Keratinocyte (primary cell): ENCODE data around the gene MSANTD2. TPM values are rescaled to one million over a fixed set of nuclear protein-coding genes. Genes with fewer than 3 reads are reported as not detected.

ENCODE experiments used
- DNase-seq: peaks from one replicate; pipeline ENCODE4 v3.0.0-alpha.2; 2011; ENCODE audit warnings: low read depth, missing footprints, low spot score
- FAIRE-seq: peaks from 2 replicates; lab custom pipeline; 2011; peaks lifted over from hg19 to GRCh38; lab: Jason Lieb, UNC
- H2AFZ ChIP-seq: 2 replicates; pipeline ENCODE4 v1.6.0; 2012; ENCODE audit warnings: low read length, control low read depth, inconsistent platforms; ENCODE audit not compliant: control insufficient read depth
- H3K27ac ChIP-seq: 2 replicates; pipeline ENCODE4 v1.5.1; 2011; ENCODE audit warnings: low read length; ENCODE audit not compliant: control insufficient read depth, insufficient read depth
- H3K27me3 ChIP-seq: 3 replicates; pipeline ENCODE4 v1.6.0; 2011; ENCODE audit warnings: low read length; ENCODE audit not compliant: control insufficient read depth, insufficient read depth; ENCODE audit errors: extremely low read depth
- H3K36me3 ChIP-seq, 2 experiments: 2 replicates in 1 of 2; 3 replicates in 1 of 2; pipeline ENCODE4 v1.5.1; 2011; ENCODE audit warnings: low read length in 2 of 2, mild to moderate bottlenecking in 1 of 2; ENCODE audit not compliant: control insufficient read depth in 2 of 2, insufficient read depth in 2 of 2; ENCODE audit errors: extremely low read depth in 1 of 2
- H3K4me1 ChIP-seq: 3 replicates; pipeline ENCODE4 v1.5.1; 2011; ENCODE audit warnings: low read length; ENCODE audit not compliant: control insufficient read depth, insufficient read depth; ENCODE audit errors: extremely low read depth
- H3K4me2 ChIP-seq: 3 replicates; pipeline ENCODE4 v1.6.0; 2011; ENCODE audit warnings: low read depth, low read length; ENCODE audit not compliant: control insufficient read depth, insufficient read depth; ENCODE audit errors: extremely low read depth
- H3K4me3 ChIP-seq, 3 experiments: fragments of 200-600 bp in 1 of 3; sonication (generic) in 1 of 3; 2 replicates in 2 of 3; 3 replicates in 1 of 3; pipeline ENCODE4 v1.5.1; 2011 to 2016; ENCODE audit warnings: low read length in 3 of 3, mild to moderate bottlenecking in 3 of 3, control low read depth in 2 of 3, inconsistent platforms in 1 of 3, low read depth in 1 of 3, mixed read lengths in 1 of 3, mixed run types in 1 of 3, moderate library complexity in 1 of 3; ENCODE audit not compliant: control insufficient read depth in 2 of 3, insufficient read depth in 2 of 3; ENCODE audit errors: extremely low read depth in 1 of 3
- H3K79me2 ChIP-seq: 2 replicates; pipeline ENCODE4 v1.6.0; 2012; ENCODE audit warnings: low read length; ENCODE audit not compliant: control insufficient read depth, insufficient read depth
- H3K9ac ChIP-seq: 3 replicates; pipeline ENCODE4 v1.6.0; 2011; ENCODE audit warnings: low read length; ENCODE audit not compliant: control insufficient read depth, insufficient read depth; ENCODE audit errors: extremely low read depth
- H3K9me1 ChIP-seq: 3 replicates; pipeline ENCODE4 v1.6.0; 2011; ENCODE audit warnings: low read length; ENCODE audit not compliant: control insufficient read depth, insufficient read depth; ENCODE audit errors: extremely low read depth
- H3K9me3 ChIP-seq: 2 replicates; pipeline ENCODE4 v1.5.1; 2012; ENCODE audit warnings: low read depth, low read length; ENCODE audit not compliant: control insufficient read depth
- H4K20me1 ChIP-seq: 3 replicates; pipeline ENCODE4 v1.6.0; 2011; ENCODE audit warnings: low read length; ENCODE audit not compliant: control insufficient read depth, insufficient read depth; ENCODE audit errors: extremely low read depth
- CTCF ChIP-seq, 3 experiments: IDR thresholded peaks in 1 of 3; conservative IDR thresholded peaks in 1 of 3; optimal IDR thresholded peaks in 1 of 3; 2 replicates in 2 of 3; 3 replicates in 1 of 3; pipeline versions ENCODE3 to v1.5.1; 2011; ENCODE audit warnings: low read length in 3 of 3, mild to moderate bottlenecking in 3 of 3, moderate library complexity in 2 of 3, control low read depth in 1 of 3, inconsistent platforms in 1 of 3; ENCODE audit not compliant: insufficient read depth in 2 of 3; ENCODE audit errors: extremely low read depth in 1 of 3
- EZH2 ChIP-seq: IDR thresholded peaks from one replicate; pipeline ENCODE4 v1.6.1; 2012; ENCODE audit warnings: inconsistent platforms, mild to moderate bottlenecking, low read length, moderate library complexity
- dilution Hi-C: fragments of 300-500 bp; cut with MboI; formaldehyde crosslinking; loops from one replicate; pipeline ENCODE4 v1.7.0; 2020; ENCODE audit warnings: low sequenced_read_pairs; ENCODE audit not compliant: extremely low pct_ligation_motif_present
- polyA plus RNA-seq, 5 experiments: library from polyadenylated mRNA; depleted of rRNA in 3 of 5; stranded (reverse) in 3 of 5; stranded (forward) in 1 of 5; unstranded in 1 of 5; fragments of >200 nt; gene quantifications; 1 replicate in 1 of 5; 2 replicates in 3 of 5; 3 replicates in 1 of 5; pipeline versions ENCODE4 v1.2.1 to v1.2.3, GENCODE V29; 2011 to 2012; ENCODE audit warnings: missing spikeins in 2 of 5, low read depth in 1 of 5, low replicate concordance in 1 of 5

MSANTD2 gene
- polyA plus RNA-seq, 1 donor (not counting 4 experiments of a cell fraction or from before 2014, with no cell fraction given): 6.6 TPM

- no peaks in the 10 kb centered on the region for H3K79me2 ChIP-seq
- H3K4me1 ChIP-seq: peaks cover 13% of the 10 kb centered on the region
- H3K27me3 ChIP-seq: peaks cover 78% of the 10 kb centered on the region
- no peaks in the 10 kb centered on the region for H3K9me1 ChIP-seq
- H3K36me3 ChIP-seq: no peaks in the 10 kb centered on the region
- H3K9ac ChIP-seq: no peak overlapping the region
- DNase-seq (no peak), FAIRE-seq (no peak)
- H4K20me1 ChIP-seq: no peaks in the 10 kb centered on the region
- no peak overlapping the region for H3K27ac ChIP-seq
- no peak overlapping the region for H2AFZ ChIP-seq
- TF ChIP-seq CTCF (optimal IDR thresholded peaks at IDR 0.05 in 1 of 3, IDR thresholded peaks at IDR 0.05 in 1 of 3, conservative IDR thresholded peaks at IDR 0.05 in 1 of 3; ENCODE audit: extremely low read depth in 1 of 3, insufficient read depth in 2 of 3, low read length in 3 of 3) (peak; percentile 57 to 75 (median 68)), EZH2 (peak; percentile 95)
- H3K4me3 ChIP-seq: peak overlapping the region in 1 of 3 experiments; percentile 41
- dilution Hi-C loops: no loop called here
- peak overlapping the region; percentile 59 for H3K4me2 ChIP-seq
- no peaks in the 10 kb centered on the region for H3K9me3 ChIP-seq
These were observed 41.6 kb downstream of the MSANTD2 start for GRCh38 chr11:124758355-124759265.

- FAIRE-seq (no peak), DNase-seq (no peak)
- H3K4me3 ChIP-seq: no peak overlapping the region
- H3K36me3 ChIP-seq: no peaks in the 10 kb centered on the region
- TF ChIP-seq CTCF (optimal IDR thresholded peaks at IDR 0.05 in 1 of 3, IDR thresholded peaks at IDR 0.05 in 1 of 3, conservative IDR thresholded peaks at IDR 0.05 in 1 of 3; ENCODE audit: extremely low read depth in 1 of 3, insufficient read depth in 2 of 3, low read length in 3 of 3): no peak
- no peak for TF ChIP-seq EZH2
- no peak overlapping the region for H3K27ac ChIP-seq
- H4K20me1 ChIP-seq: no peaks in the 10 kb centered on the region
- H3K4me1 ChIP-seq: peaks cover 9% of the 10 kb centered on the region
- no peaks in the 10 kb centered on the region for H3K9me3 ChIP-seq
- dilution Hi-C loops: no loop called here
- H3K9ac ChIP-seq: no peak overlapping the region
- no peaks in the 10 kb centered on the region for H3K9me1 ChIP-seq
- no peak overlapping the region for H2AFZ ChIP-seq
- peaks cover 83% of the 10 kb centered on the region for H3K27me3 ChIP-seq
- no peak overlapping the region for H3K4me2 ChIP-seq
- H3K79me2 ChIP-seq: no peaks in the 10 kb centered on the region
These were observed 42.9 kb downstream of the MSANTD2 start for GRCh38 chr11:124757320-124757719.
